AG04449 (cell line): ENCODE measurements around the gene ATF6B.
"Not testable (repeated sequence)": the region's sequence is repeated elsewhere in the genome, so short reads cannot be mapped to it uniquely, and the experiment has no call there.

Experiments
- CTCF ChIA-PET: fragments of 350-600 bp; formaldehyde crosslinking; extraction: SDS; loops from one replicate; lab custom pipeline; 2021; ENCODE audit warnings: antibody characterized with exemption; lab: Yijun Ruan, JAX
- POLR2A ChIA-PET: fragments of 400-600, 350-600 bp; formaldehyde crosslinking; extraction: SDS; loops from one replicate; lab custom pipeline; 2020; ENCODE audit warnings: antibody characterized with exemption, inconsistent platforms; lab: Yijun Ruan, JAX
- DNase-seq: peaks from one replicate; pipeline ENCODE4 v3.0.0-alpha.2; 2010; ENCODE audit warnings: low read depth, low spot score
- H3K4me3 ChIP-seq: 2 replicates; pipeline ENCODE4 v1.5.1; 2011; ENCODE audit warnings: low read depth, mild to moderate bottlenecking, control low read depth, low read length
- CTCF ChIP-seq: IDR thresholded peaks from one replicate; pipeline ENCODE4 v1.5.1; 2011; ENCODE audit warnings: mild to moderate bottlenecking, moderate library complexity, low read length, control low read depth, inconsistent platforms; ENCODE audit not compliant: insufficient read depth; ENCODE audit errors: missing control alignments

ATF6B gene

GRCh38 chr6:32108727-32109113 is 19.3 kb downstream of the ATF6B start:
- POLR2A ChIA-PET, result interaction anchor here (0.9 kb wide), 1 partner anchor 16 kb away, joined by 5 read pairs; no protein-coding TSS in a partner anchor
- DNase-seq, result no peak
- CTCF ChIA-PET, result interaction anchor here (1.3 to 9.3 kb wide), 4 partner anchors 9 to 61 kb away, joined by 3 to 66 read pairs (median 9); no protein-coding TSS in a partner anchor
- H3K4me3 ChIP-seq, result no peak overlapping the region
- TF ChIP-seq CTCF, result no peak

- TF ChIP-seq CTCF, result no peak
- POLR2A ChIA-PET, result interaction anchor here (0.9 kb wide), 1 partner anchor 15 kb away, joined by 5 read pairs; no protein-coding TSS in a partner anchor
- no peak overlapping the region for H3K4me3 ChIP-seq
- no peak for DNase-seq
- CTCF ChIA-PET, result interaction anchor here (0.6 to 9.3 kb wide), 5 partner anchors 9 to 27 kb away, joined by 3 to 66 read pairs (median 3); partner anchors contain the start of gene ATF6B
Measured at GRCh38 chr6:32108094-32108627, 19.9 kb downstream of the ATF6B start.

- POLR2A ChIA-PET, result interaction anchor here (0.9 to 1.1 kb wide), 2 partner anchors 15 to 16 kb away, joined by 3 read pairs; no protein-coding TSS in a partner anchor
Measured at GRCh38 chr6:32107406-32107805, 20.6 kb downstream of the ATF6B start.

GRCh38 chr6:32105433-32105832 is 22.6 kb downstream of the ATF6B start:
- POLR2A ChIA-PET, result no interaction called here
- TF ChIP-seq CTCF, result no peak
- H3K4me3 ChIP-seq, result no peak overlapping the region
- DNase-seq, result no peak
- CTCF ChIA-PET, result interaction anchor here (1.0 to 9.3 kb wide), 3 partner anchors 12 to 58 kb away, joined by 3 to 66 read pairs (median 5); no protein-coding TSS in a partner anchor

More at GRCh38 chr6:32107406-32107805, 20.6 kb downstream of the ATF6B start:
- CTCF ChIA-PET, result interaction anchor here (1.2 to 9.3 kb wide), 5 partner anchors 10 to 59 kb away, joined by 3 to 66 read pairs (median 5); partner anchors contain the start of gene ATF6B
- TF ChIP-seq CTCF, result no peak
- DNase-seq, result no peak
- H3K4me3 ChIP-seq, result no peak overlapping the region

GRCh38 chr6:32102255-32102654 is 25.8 kb downstream of the ATF6B start:
- POLR2A ChIA-PET, result no interaction called here
- H3K4me3 ChIP-seq, result no peak overlapping the region
- CTCF ChIA-PET, result interaction anchor here (1.9 to 9.3 kb wide), 2 partner anchors 12 to 15 kb away, joined by 11 to 66 read pairs; no protein-coding TSS in a partner anchor
- no peak for TF ChIP-seq CTCF
- DNase-seq, result no peak

GRCh38 chr6:32100251-32100650 is 27.8 kb downstream of the ATF6B start:
- DNase-seq, H3K4me3 ChIP-seq, POLR2A ChIA-PET: not testable (repeated sequence)
- CTCF ChIA-PET, result interaction anchor here (2.4 to 3.2 kb wide), 2 partner anchors 18 to 53 kb away, joined by 7 to 12 read pairs; no protein-coding TSS in a partner anchor
